ENCODE measurements around the gene NFAT5. TPM values are rescaled to one million over a fixed set of nuclear protein-coding genes. Genes with fewer than 3 reads are reported as not detected.

Gene NFAT5
- total and polyA plus RNA-seq, 9 of the 15 experiments (the other 6 are each of a cell fraction or from before 2014, with no cell fraction given): 0.78 to 20.5 (median 12.4) TPM

GRCh38 chr16:69616082-69616481 lies 50.3 kb downstream of the NFAT5 start (continued):
- TF ChIP-seq KDM4B (IDR thresholded peaks at IDR 0.05; ENCODE audit: borderline replicate concordance in 2 of 2, low read depth in 1 of 2) (no peak), ZNF232 (CRISPR knock-in tag; IDR thresholded peaks at IDR 0.05) (no peak), MTF1 (CRISPR knock-in tag; IDR thresholded peaks at IDR 0.05; ENCODE audit: borderline replicate concordance) (no peak), EP400 (IDR thresholded peaks at IDR 0.05) (no peak), NFYB (IDR thresholded peaks at IDR 0.05; ENCODE audit: extremely low read depth, insufficient read length) (no peak), SMAD3 (CRISPR knock-in tag; conservative IDR thresholded peaks at IDR 0.05) (no peak)

GRCh38 chr16:69618307-69618706 lies 52.5 kb downstream of the NFAT5 start:
- H3K4me2 ChIP-seq (ENCODE audit: insufficient read depth, low read length): no peak overlapping the region
- H3K4me3 ChIP-seq: no peak overlapping the region
- ChIA-PET CTCF (ENCODE audit: low intra/inter-chr PET ratio) (interaction anchor here (0.7 kb wide), 1 partner anchor 83 kb away, joined by 3 read pairs; no protein-coding TSS in a partner anchor), POLR2A (interaction anchor here (1.0 to 1.5 kb wide), 4 partner anchors 8 to 23 kb away, joined by 3 to 6 read pairs (median 4); no protein-coding TSS in a partner anchor)
- ATAC-seq: no peak
- H3K9ac ChIP-seq (ENCODE audit: insufficient read depth in 1 of 2, low read depth in 2 of 2, low read length in 2 of 2): no peak overlapping the region
- no peak for FAIRE-seq
- intact Hi-C loops (cut with micrococcal nuclease): no loop called here
- no peaks in the 10 kb centered on the region; the same call in none of the 2 replicates for H4K20me1 ChIP-seq (replicated peaks; ENCODE audit: control insufficient read depth, insufficient read depth, low read length)
- H3K4me1 ChIP-seq (replicated peaks in 1 of 2; ENCODE audit: control insufficient read depth in 2 of 2, insufficient read depth in 2 of 2, low read length in 2 of 2): peaks cover 4 to 12% of the 10 kb centered on the region in 2 experiments; a peak in 3 of 5 replicates
- H3K27ac ChIP-seq (ENCODE audit: extremely low read depth, low read depth, low read length): no peak overlapping the region; the same call in 2 of the 3 replicates
- H3K27me3 ChIP-seq (ENCODE audit: control insufficient read depth in 2 of 2, insufficient read depth in 2 of 2, low read length in 2 of 2): no peaks in the 10 kb centered on the region
- 41% methylated on average over 1 of the region's 1 CpG for WGBS (ENCODE audit: insufficient coverage, low coverage, missing lambda C conversion rate)
- H3K36me3 ChIP-seq (ENCODE audit: control insufficient read depth, insufficient read depth, low read length): peaks cover 8% of the 10 kb centered on the region; the same call in 2 of the 3 replicates
- H3K9me3 ChIP-seq (replicated peaks; ENCODE audit: control insufficient read depth, insufficient read depth, low read depth, low read length): no peaks in the 10 kb centered on the region
- in situ Hi-C loops (cut with MboI): no loop called here
- no TSS peak for BruUV-seq (replicated peaks)
- no peak for DNase-seq (ENCODE audit: extremely low read depth in 1 of 4, low spot score in 3 of 4)
- H3K79me2 ChIP-seq (ENCODE audit: control insufficient read depth, insufficient read depth, low read length): peaks cover 69% of the 10 kb centered on the region
- no peaks in the 10 kb centered on the region for H3K9me1 ChIP-seq (ENCODE audit: control insufficient read depth, insufficient read depth, low read length)
- no peak overlapping the region for H2AFZ ChIP-seq (ENCODE audit: low read depth, low read length)
- TF ChIP-seq ZNF696 (CRISPR knock-in tag; conservative IDR thresholded peaks at IDR 0.05) (no peak), MYNN (IDR thresholded peaks at IDR 0.05) (no peak), MYNN (CRISPR knock-in tag; IDR thresholded peaks at IDR 0.05) (no peak), TEAD1 (CRISPR knock-in tag; IDR thresholded peaks at IDR 0.05) (no peak), KHSRP (IDR thresholded peaks at IDR 0.05) (no peak), RERE (CRISPR knock-in tag; IDR thresholded peaks at IDR 0.05; ENCODE audit: borderline replicate concordance) (no peak), AFF4 (CRISPR knock-in tag; IDR thresholded peaks at IDR 0.05) (no peak)

Data from K562 (cell line).